Hematopoietic multipotent progenitor cell treated with erythropoietin and hydrocortisone succinate and interleukin-3 and kit ligand, for 6 days (in vitro differentiated cells): ENCODE results near the gene ZBTB42.
A peak's percentile ranks its signal among the peaks of the same experiment; 100 is the strongest.

Source experiments
- DNase-seq: peaks from one replicate; pipeline ENCODE4 v3.0.0-alpha.2; 2015

ZBTB42 gene

GRCh38 chr14:104800771-104801519 is at the start of gene ZBTB42:
Gene ZBTB42 (plus strand): TSS chr14:104801101. CDS start chr14:104801198, 97 bp downstream.
- DNase-seq: peak; percentile 69

GRCh38 chr14:104751539-104752422 is 49.1 kb upstream of the ZBTB42 start:
- no peak for DNase-seq

- no peak for DNase-seq
Measured at GRCh38 chr14:104752423-104752734, 48.5 kb upstream of the ZBTB42 start.

DNA sequence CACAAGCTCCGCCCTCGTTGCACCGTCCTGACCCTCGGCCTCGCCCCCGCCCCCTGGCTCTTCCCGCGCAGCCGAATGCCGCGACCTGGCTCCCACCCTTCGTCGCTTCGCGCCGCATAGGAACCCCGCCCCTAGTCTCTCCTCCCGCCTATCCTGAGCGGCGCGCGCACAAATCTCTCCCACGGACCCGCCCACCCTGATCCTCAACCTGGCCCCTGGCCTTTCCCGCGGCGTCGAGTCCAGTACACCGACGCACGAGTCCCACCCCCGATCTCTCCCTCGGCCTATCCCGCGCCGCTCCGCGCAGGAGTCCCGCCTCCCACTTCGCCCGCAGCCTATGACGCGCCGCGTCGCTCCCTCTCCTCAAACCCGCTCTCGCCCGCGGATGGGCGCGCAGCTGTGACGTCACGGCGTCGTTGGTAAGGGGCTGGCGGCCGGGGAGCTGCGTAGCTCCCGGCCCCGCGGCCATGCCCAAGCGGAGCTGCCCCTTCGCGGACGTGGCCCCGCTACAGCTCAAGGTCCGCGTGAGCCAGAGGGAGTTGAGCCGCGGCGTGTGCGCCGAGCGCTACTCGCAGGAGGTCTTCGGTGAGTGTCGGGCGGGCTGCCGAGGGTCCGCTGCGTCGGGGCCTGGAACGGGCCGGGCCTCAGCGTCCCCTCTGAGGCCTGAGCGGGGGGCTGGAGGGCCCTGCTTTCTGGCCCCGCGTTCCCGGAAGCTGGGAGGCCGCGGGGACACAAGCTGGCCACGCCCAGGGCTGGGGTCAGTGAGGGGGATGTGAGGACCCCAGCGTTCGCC is 48.0 kb upstream of the ZBTB42 start, which contains the start of gene SIVA1:
SIVA1 (plus strand) TSS at position 413 of the 793 bp plus-strand sequence; CDS start at position 468, 55 bp downstream.
- DNase-seq: peak; percentile 100

DNA sequence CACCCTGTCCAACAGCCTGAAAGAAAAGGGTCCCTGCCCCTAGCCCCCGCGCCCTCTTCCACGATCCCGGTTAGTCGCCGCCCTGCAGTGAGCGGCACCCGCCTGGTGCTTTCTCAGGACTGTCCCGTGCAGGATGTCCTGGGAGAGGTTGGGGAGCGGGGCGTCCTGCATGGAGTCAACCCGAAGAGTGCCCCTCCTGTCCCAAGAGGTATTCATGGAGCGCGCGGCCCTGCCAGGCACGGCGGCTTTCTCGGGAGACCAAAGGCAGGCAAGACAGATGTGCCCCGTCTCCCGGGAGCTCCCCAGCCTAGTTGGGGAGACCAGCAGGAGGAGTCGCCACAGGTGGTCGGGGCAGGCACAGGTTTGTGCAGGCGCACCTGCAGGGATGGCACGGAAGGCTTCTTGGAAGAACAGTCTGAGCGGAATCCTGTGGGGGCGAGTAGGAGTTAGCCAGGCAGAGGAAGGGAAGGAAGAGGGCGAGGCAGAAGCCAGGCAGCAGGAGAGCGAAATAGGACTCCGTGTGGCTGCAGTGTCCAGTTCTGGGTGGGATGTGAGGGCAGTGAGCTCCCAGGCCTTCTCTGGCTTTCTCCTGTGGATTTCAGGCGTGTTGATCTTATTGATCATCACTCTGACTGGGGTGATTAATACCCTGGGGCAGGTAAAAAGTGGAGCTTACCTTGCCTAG is 47.2 kb upstream of the ZBTB42 start:
- DNase-seq: peak; percentile 31

- no peak for DNase-seq
Measured at GRCh38 chr14:104754213-104754851, 46.6 kb upstream of the ZBTB42 start.

GRCh38 chr14:104755621-104756020 is 45.3 kb upstream of the ZBTB42 start:
- DNase-seq: no peak

DNA sequence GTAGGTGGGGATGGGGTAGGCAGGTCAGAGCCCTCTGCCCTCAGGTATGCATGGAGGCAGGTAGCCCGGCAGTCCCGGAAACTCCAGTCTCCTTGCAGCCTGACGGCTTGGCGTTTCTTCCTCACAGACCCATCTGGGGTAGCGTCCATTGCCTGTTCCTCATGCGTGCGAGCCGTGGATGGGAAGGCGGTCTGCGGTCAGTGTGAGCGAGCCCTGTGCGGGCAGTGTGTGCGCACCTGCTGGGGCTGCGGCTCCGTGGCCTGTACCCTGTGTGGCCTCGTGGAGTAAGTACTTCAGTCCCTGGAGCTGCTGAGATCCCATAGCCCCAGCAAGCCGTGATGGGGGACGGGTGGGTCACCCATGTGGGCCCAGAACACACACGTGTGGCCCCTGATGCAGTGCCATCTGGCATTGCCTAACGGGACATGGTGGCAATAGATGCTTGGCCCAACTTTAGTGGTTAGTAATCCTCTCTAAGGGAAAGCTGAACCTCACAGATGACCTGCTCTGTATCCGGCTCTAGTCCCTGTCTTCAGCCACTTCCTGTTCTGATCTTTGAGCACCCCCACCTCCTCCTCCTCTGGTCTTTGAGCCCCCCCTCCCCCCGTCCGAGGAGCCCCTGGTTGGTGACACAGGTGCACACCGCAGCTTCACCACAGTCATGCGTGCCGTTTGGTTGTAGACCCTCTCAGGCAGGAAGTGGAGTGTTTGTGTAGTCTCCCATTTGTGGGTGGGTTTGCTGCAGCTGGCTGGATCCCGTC is 44.2 kb upstream of the ZBTB42 start:
- no peak for DNase-seq

- no peak for DNase-seq
Measured at GRCh38 chr14:104757238-104757585, 43.7 kb upstream of the ZBTB42 start.

DNA sequence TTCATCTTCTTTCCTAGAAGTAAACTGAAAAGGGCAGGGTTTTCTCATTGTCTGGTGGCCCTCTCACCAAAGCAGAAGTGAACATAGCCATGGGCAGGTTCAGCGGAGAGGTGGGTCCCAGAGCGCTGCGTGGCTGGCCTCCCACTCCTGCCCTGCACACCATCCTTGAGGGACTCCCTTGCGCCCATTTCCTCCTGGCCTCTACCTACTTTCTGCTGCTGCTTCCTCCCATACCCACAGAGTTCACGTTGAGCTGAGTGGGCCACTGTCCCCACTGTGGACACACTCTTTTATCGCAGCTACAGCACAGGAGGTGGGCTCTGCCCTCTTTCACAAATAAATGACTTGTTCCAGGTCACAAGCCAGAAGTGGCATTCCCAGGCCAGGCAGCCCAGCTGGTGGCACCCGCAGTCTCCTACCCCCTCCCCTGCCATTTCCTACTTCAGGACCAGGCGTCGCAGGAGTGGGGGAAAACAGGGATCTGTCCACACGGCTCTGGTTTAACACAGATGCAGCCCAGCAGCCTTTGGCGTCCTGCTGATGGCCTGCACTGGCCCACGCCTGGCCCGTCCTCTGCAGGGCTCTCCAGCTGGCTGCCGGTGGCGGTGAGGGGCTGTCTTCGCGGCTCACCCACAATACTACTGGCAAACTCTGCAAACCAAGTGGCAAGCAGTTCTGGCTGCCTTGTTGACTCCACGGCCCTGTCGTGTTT is 43.1 kb upstream of the ZBTB42 start:
- DNase-seq: no peak

DNA sequence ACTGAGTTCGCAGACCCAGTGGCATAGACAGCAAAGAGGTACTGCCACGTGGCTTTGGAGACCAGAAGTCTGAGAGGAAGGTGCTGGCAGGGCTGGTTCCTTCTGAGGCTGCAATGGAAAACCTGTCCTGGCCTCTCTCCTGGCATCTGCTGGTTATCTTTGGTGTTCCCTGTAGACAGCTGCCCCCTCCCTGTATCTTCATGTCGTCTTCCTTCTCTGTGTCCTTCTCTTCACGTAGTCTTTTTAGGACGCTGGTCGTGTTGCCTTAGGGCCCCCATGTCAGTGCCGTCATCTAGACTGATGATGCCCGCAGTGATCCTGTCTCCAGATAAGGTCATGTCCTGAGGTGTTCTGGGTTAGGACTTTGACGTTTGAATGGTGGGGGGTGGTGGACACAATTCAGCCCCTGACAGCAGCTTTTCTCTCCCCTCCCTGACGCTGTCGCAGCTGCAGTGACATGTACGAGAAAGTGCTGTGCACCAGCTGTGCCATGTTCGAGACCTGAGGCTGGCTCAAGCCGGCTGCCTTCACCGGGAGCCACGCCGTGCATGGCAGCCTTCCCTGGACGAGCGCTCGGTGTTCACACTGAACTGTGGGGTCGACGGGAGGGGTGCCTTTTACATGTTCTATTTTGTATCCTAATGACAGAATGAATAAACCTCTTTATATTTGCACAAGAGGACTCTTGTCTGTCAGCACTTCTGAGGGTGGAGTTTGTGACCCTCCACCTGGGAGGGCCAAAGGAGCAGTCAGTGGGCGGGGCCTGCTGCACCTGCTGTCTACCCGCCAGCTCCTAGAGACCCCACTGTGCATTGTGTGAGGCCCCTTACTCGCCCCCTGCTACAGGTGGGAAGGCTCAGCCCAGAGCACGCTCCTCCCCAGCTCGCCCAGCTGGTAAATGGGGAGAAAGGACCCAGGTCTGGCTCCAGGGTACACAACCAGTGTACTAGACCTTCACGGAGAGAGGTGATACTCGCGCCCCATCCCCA is 41.6 kb upstream of the ZBTB42 start:
- DNase-seq: no peak

GRCh38 chr14:104765517-104765916 is 35.4 kb upstream of the ZBTB42 start:
- no peak for DNase-seq

- DNase-seq: no peak
Measured at GRCh38 chr14:104766256-104766862, 34.5 kb upstream of the ZBTB42 start.

GRCh38 chr14:104766863-104767633 is 33.9 kb upstream of the ZBTB42 start:
- DNase-seq: no peak

- no peak for DNase-seq
Measured at GRCh38 chr14:104767634-104767918, 33.3 kb upstream of the ZBTB42 start.

DNA sequence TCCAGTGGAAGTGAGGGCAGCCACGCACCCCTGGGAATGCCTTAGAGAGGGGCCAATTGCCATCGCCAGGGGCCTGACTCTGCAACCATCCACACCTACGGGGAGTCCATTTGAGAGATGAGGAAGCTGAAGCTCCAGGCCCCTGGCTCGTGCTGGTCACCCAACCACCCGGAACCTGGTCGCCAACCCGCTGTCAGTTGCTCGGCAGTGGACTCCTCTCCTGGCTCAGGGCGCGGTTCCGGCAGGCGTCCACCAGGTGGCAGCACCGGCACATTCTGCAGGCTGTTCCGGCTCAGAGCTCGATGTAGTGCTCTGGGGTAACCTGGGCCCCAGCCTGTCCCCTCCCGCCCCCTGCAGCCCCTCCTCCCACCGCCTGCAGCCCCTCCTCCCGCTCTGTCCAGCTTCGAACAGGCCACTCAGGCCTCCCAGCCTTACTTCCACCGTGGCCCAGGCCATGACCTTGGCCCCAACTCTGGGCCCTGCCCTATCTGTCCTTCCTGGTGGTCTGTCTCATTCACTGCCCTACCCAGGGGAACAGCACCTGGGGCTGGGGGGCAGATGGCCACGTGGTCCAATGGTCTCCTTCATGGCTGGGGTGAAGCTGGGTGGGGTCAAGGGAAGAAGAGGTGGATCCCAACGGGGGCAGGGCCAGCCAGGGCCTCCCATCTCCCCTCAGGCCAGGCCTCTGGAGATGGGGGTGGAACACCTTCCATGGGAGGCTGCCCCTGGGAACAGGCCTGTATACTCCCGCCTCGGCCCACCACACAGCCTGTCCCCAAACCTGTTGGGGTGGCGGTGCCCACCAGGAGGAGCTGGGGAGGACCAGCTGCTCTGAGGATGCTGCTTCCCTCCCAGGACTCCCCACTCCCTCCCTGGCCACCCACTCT is 32.2 kb upstream of the ZBTB42 start:
- peak; percentile 88 for DNase-seq

DNA sequence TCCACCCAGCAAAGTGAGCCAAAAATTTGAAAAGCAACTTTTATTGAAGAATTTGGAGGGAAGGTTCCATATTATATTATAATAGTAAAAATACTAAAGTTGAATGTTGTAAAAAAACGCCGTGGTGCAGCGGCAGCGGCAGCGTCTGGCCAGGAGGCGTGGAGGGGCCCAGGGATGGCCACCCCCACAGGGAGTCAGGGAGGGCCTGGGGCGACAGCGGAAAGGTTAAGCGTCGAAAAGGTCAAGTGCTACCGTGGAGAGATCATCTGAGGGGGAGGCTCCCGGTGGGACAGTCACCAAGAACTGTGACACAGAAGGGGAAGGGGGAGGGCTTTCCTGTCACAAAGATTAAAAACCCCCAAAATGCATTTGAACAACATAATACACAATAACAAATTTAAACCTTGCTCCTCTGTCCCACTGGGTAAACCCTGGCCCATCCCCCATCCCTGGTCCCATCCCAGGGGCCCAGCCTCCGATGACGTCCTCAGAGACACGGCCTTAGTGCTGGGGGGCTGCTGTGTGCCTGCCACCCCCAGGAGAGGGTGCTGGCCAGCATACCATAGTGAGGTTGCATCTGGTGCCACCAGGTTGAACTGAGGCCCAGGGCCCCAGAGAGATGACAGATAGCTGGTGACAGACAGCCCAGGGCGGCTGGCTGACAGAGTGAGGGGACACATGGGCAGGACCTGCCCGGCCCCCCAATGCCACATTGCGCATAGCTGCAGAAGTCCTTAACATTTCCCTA is 31.4 kb upstream of the ZBTB42 start:
- no peak for DNase-seq
